Psoas muscle (tissue), 8 donors: ENCODE measurements around the gene CAMK1D. TPM values are rescaled to one million over a fixed set of nuclear protein-coding genes. Genes with fewer than 3 reads are reported as not detected.

Experiments used
- ATAC-seq, 4 donors: fragments of 200-7000 bp; cut with Tn5 transposase; one replicate each; pipeline ENCODE4 v1.9.1; 2020; ENCODE audit warnings: moderate library complexity in 3 of 4, mild to moderate bottlenecking in 2 of 4
- DNase-seq, 2 donors: peaks; one replicate each; pipeline ENCODE4 v3.0.0-alpha.2; 2020
- H3K27ac ChIP-seq: fragments of 200-600 bp; one replicate; pipeline ENCODE4 v1.8.0; 2022
- H3K27me3 ChIP-seq, 3 donors: fragments of 200-600 bp in 1 of 3; one replicate each; pipeline versions ENCODE4 v1.6.1 to v1.8.0; 2013 to 2022; ENCODE audit warnings: low read length in 2 of 3, mild to moderate bottlenecking in 2 of 3, moderate library complexity in 1 of 3; ENCODE audit not compliant: insufficient read depth in 3 of 3
- H3K36me3 ChIP-seq, 2 donors: fragments of 200-600 bp in 1 of 2; one replicate each; pipeline versions ENCODE4 v1.6.1 to v1.8.0; 2013 to 2022; ENCODE audit warnings: low read depth in 1 of 2, mild to moderate bottlenecking in 1 of 2, moderate library complexity in 1 of 2; ENCODE audit not compliant: insufficient read depth in 1 of 2
- H3K4me1 ChIP-seq: fragments of 200-600 bp; one replicate; pipeline ENCODE4 v1.8.0; 2022
- H3K4me3 ChIP-seq: fragments of 200-600 bp; one replicate; pipeline ENCODE4 v1.8.0; 2022; ENCODE audit warnings: mild to moderate bottlenecking
- H3K9me3 ChIP-seq: fragments of 200-600 bp; one replicate; pipeline ENCODE4 v1.8.0; 2022
- WGBS, 3 donors: extraction: QIAGEN DNeasy Blood & Tissue Kit; methylation state at CpG; one replicate each; pipeline versions ENCODE4 v1.1.6 to v1.1.7; 2013; 5-methylcytosine and 5-hydroxymethylcytosine counted together
- intact Hi-C, 2 donors: fragments of 100-400 bp; cut with DNase I; formaldehyde crosslinking; loops; one replicate each; pipeline versions ENCODE4 v1.11.0 to v1.14.2; 2022
- polyA plus RNA-seq, 3 donors: library from polyadenylated mRNA; stranded (reverse); fragments of 200-250 nt; gene quantifications; one replicate each; pipeline ENCODE4 v1.2.3, GENCODE V29; 2013
- total RNA-seq, 4 donors: library from RNA; stranded (reverse); fragmentation: NEBNext Ultra II Directional in 2 of 4; extraction: Animal tissue kit (Norgen Biotek cat#: 25700) in 2 of 4; gene quantifications; one replicate each; pipeline versions ENCODE4 v1.2.1 to v1.2.4, GENCODE V29; 2021 to 2023
- TF ChIP-seq, protein P1 (sequence below): fragments of 200-600 bp; IDR thresholded peaks from one replicate; pipeline ENCODE4 v1.8.0; 2022; ENCODE audit warnings: antibody characterized with exemption
- donor health status: healthy with polysubstance abuse.
- donor health status: DM: no; HTN: no; CAD: no; lungs with moderate emphysema.
- donor health status: Bipolar disorder and iron deficiency.
- donor health status: healthy.
- donor health status: DM: yes; HTN: yes; CAD: no.
- donor health status: DM: no; HTN: no; CAD: no.
- donor health status: DM: no; HTN: no; CAD: no.
- donor health status: DM: yes; HTN: yes; CAD: no.

The CAMK1D gene
- total and polyA plus RNA-seq, 7 donors: 0.39 to 1.8 (median 0.53) TPM

- H3K4me3 ChIP-seq: no peak overlapping the region
- H3K4me1 ChIP-seq: no peaks in the 10 kb centered on the region
- TF ChIP-seq, protein P1, sequence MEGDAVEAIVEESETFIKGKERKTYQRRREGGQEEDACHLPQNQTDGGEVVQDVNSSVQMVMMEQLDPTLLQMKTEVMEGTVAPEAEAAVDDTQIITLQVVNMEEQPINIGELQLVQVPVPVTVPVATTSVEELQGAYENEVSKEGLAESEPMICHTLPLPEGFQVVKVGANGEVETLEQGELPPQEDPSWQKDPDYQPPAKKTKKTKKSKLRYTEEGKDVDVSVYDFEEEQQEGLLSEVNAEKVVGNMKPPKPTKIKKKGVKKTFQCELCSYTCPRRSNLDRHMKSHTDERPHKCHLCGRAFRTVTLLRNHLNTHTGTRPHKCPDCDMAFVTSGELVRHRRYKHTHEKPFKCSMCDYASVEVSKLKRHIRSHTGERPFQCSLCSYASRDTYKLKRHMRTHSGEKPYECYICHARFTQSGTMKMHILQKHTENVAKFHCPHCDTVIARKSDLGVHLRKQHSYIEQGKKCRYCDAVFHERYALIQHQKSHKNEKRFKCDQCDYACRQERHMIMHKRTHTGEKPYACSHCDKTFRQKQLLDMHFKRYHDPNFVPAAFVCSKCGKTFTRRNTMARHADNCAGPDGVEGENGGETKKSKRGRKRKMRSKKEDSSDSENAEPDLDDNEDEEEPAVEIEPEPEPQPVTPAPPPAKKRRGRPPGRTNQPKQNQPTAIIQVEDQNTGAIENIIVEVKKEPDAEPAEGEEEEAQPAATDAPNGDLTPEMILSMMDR: no peak
- peaks cover 2% of the 10 kb centered on the region for H3K9me3 ChIP-seq
- intact Hi-C loops: no loop called here
- no peaks in the 10 kb centered on the region for H3K36me3 ChIP-seq
- ATAC-seq (no peak), DNase-seq (no peak)
- H3K27me3 ChIP-seq: no peaks in the 10 kb centered on the region
- no peak overlapping the region for H3K27ac ChIP-seq
These were observed 325.8 kb downstream of the CAMK1D start for GRCh38 chr10:12675186-12675585.

GRCh38 chr10:12679636-12680035, 330.3 kb downstream of the CAMK1D start:
- 53 to 66% (median 64%) methylated on average over 6 of the region's 6 CpGs for WGBS, 3 donors
- TF ChIP-seq, protein P1: no peak
- intact Hi-C loops: no loop called here
- DNase-seq (no peak), ATAC-seq (no peak)
- Histone ChIP-seq H3K27ac (no peak overlapping the region), H3K4me3 (no peak overlapping the region), H3K9me3 (no peaks in the 10 kb centered on the region), H3K27me3 (no peaks in the 10 kb centered on the region), H3K36me3 (no peaks in the 10 kb centered on the region), H3K4me1 (no peaks in the 10 kb centered on the region)

- H3K9me3 ChIP-seq: no peaks in the 10 kb centered on the region
- H3K27ac ChIP-seq: no peak overlapping the region
- no peaks in the 10 kb centered on the region for H3K27me3 ChIP-seq
- TF ChIP-seq, protein P1: no peak
- no peak for ATAC-seq
- H3K36me3 ChIP-seq: no peaks in the 10 kb centered on the region
- no peak overlapping the region for H3K4me3 ChIP-seq
- H3K4me1 ChIP-seq: no peaks in the 10 kb centered on the region
- no peak for DNase-seq
- intact Hi-C loops: no loop called here
- WGBS, 3 donors: 50 to 58% (median 58%) methylated on average over 5 of the region's 5 CpGs
These were observed 331.9 kb downstream of the CAMK1D start for GRCh38 chr10:12681252-12681651.

GRCh38 chr10:12684784-12685183, 335.4 kb downstream of the CAMK1D start:
- no peaks in the 10 kb centered on the region for H3K27me3 ChIP-seq
- no peaks in the 10 kb centered on the region for H3K9me3 ChIP-seq
- no peak overlapping the region for H3K4me3 ChIP-seq
- no peak for ATAC-seq
- H3K27ac ChIP-seq: no peak overlapping the region
- H3K36me3 ChIP-seq: no peaks in the 10 kb centered on the region
- WGBS, 3 donors: 92 to 94% (median 93%) methylated on average over 8 of the region's 8 CpGs
- TF ChIP-seq, protein P1: no peak
- no peaks in the 10 kb centered on the region for H3K4me1 ChIP-seq
- intact Hi-C loops: no loop called here
- no peak for DNase-seq

DNA sequence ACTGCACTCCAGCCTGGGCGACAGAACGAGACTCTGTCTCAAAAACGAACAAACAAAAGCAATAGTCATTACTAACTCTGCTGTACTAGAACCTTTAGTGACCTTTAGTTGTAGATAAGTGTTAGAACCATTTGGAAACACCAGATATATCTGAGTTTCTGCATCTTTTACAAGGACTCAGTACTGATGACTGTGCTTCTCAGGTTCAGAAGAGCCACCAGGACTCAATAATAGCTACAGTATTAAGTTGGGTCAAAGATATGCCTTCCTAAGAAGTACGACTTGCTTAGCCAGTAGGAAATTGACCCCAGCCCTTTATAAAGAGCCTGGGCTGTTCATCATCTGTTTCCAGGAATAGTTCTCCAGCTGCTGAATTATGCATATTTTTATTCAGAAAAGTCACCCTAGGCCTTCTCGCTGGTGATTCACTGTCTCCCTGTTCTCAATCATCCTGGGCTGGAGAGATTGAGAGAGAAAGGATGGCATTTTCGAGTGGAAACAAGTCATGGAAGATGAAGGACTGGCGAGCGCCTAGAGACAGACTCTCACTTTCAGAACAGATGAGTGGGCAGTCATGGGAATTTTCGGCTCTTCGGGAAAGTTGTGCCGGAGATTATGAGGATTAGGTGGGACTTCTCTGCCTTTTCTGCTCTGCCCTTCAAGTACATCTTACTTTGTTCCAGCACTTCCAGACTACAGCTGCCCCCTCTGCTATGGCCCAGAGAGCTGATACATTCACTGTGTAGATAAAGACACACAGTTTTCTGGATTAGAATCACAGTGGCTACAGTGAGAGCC, 336.1 kb downstream of the CAMK1D start:
- DNase-seq (no peak), ATAC-seq (no peak)
- Histone ChIP-seq H3K27me3 (no peaks in the 10 kb centered on the region), H3K9me3 (no peaks in the 10 kb centered on the region), H3K36me3 (no peaks in the 10 kb centered on the region), H3K4me1 (no peaks in the 10 kb centered on the region), H3K27ac (no peak overlapping the region), H3K4me3 (no peak overlapping the region)
- intact Hi-C loops: no loop called here
- WGBS, 3 donors: 45 to 53% (median 50%) methylated on average over 11 of the region's 11 CpGs
- TF ChIP-seq, protein P1: no peak
